ENCODE results near the gene CREBBP. TPM values are rescaled to one million over a fixed set of nuclear protein-coding genes. Genes with fewer than 3 reads are reported as not detected.

Gene CREBBP
- total RNA-seq, 4 donors from 2014 or later = 38.9 to 105 (median 51.8) TPM

GRCh38 chr16:3761375-3762106 lies 119.0 kb downstream of the CREBBP start:
- ATAC-seq (ENCODE audit: low FRiP score) (no peak), DNase-seq (ENCODE audit: low spot score) (no peak)
- TF ChIP-seq CTCF (IDR thresholded peaks at IDR 0.05) = no peak

GRCh38 chr16:3760518-3760917 lies 120.0 kb downstream of the CREBBP start:
- DNase-seq (ENCODE audit: low spot score) (no peak), ATAC-seq (ENCODE audit: low FRiP score) (no peak)

GRCh38 chr16:3759736-3760135 lies 120.8 kb downstream of the CREBBP start:
- no peak for DNase-seq (ENCODE audit: low spot score)
- TF ChIP-seq CTCF (IDR thresholded peaks at IDR 0.05) = no peak
- ATAC-seq (ENCODE audit: low FRiP score) = no peak

More at GRCh38 chr16:3760518-3760917, 120.0 kb downstream of the CREBBP start:
- no peak for TF ChIP-seq CTCF (IDR thresholded peaks at IDR 0.05)

GRCh38 chr16:3756113-3756512 lies 124.4 kb downstream of the CREBBP start:
- no peak for DNase-seq (ENCODE audit: low spot score)
- TF ChIP-seq CTCF (IDR thresholded peaks at IDR 0.05) = no peak
- no peak for ATAC-seq (ENCODE audit: low FRiP score)

- ATAC-seq (ENCODE audit: low FRiP score) (no peak), DNase-seq (ENCODE audit: low spot score) (no peak)
- no peak for TF ChIP-seq CTCF (IDR thresholded peaks at IDR 0.05)
Observed at GRCh38 chr16:3755249-3755648, 125.3 kb downstream of the CREBBP start.

GRCh38 chr16:3754772-3755171 lies 125.7 kb downstream of the CREBBP start:
- DNase-seq (ENCODE audit: low spot score) (no peak), ATAC-seq (ENCODE audit: low FRiP score) (no peak)
- TF ChIP-seq CTCF (IDR thresholded peaks at IDR 0.05) = no peak

- DNase-seq (ENCODE audit: low spot score) = no peak
- no peak for TF ChIP-seq CTCF (IDR thresholded peaks at IDR 0.05)
- no peak for ATAC-seq (ENCODE audit: low FRiP score)
Observed at GRCh38 chr16:3754081-3754703, 126.3 kb downstream of the CREBBP start.

Measured in omental fat pad (tissue), 4 donors.